Measurements from ENCODE around the gene RELN.

Gene RELN

DNA sequence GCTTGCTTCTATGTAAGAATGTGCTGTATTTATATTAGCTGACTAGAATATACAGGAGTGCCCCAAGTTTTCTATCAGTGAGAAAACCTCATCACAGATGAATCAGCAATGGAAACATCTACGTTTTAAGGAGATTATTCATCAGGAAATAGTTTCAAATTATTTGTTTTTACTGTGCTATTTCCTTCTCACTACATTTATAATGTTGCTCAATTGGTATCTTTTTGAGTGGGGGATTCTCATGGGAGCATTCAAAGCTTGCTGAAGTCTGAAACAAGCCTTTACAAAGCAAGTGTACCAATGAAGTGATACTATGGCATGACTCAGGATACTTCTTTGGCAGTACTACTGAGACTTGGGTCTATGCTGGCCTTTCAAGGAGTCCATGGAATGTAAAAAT, 352.4 kb downstream of the RELN start:
- peak; percentile 92 for DNase-seq (ENCODE audit: low read depth)

DNA sequence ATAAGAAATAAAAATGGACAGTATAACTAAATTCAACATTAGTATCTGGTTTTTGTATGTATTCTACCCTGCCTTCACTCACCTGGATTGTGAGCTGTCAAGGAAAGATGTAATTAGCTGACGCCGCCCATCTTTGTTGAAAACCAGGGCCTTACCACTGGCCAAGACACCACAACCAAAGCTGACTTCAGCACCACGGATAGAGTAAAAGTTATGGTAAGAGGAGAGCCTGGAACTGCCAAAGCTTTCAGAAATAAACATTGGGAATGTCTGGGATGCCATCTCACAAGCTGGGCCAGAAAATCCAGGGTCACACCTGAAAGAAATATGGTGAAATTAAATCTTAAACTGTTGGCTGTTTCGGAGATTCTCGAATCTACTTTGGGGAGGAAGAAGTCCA, 353.3 kb downstream of the RELN start:
- DNase-seq (ENCODE audit: low read depth) = peak; percentile 9

DNA sequence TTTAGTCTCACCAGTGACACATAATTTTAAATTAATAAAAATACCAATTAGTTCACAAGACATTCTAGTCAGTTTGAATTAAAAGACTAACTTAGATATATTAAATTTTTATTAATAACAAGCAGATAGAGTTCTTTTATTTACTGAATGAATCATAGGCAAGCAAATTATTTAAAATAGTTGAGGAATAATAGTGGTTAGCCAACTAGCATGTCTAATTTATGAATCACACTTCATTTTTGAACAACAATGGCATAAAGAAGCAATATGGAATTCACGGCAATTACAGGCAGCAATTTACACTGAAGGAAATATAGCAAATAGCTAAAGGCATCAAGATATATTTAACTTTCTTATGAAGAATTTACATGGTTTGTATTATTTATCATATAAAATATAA, 356.5 kb downstream of the RELN start:
- DNase-seq (ENCODE audit: low read depth) = no peak

DNA sequence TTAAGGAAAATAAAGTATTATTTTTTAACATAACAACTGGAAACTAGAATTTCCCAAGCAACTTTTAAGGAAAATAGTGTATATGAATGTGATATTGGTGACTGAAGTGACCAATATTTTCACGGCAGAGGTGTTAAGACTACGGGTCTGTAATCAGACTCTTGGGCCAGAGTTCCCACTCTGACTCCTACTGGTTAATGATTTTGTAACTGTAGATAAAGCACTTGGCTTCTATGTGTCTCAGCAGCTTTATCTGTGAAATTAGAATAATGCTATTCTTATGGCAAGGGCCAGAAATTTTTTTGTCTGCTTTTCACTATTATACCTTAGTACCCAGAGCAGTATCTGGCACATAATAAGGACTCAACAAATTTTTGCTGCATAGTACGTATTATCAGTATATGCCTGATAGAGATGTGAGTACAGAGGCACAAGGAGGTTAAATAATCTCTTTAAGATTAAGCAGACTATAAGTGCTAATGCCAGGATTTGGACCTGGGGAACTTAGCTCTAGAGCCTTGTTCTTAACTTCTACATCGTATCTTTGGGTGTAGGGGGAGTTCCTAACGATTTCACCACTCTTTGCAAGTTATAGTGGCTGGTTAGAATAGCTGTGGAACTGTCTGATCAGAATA, 357.3 kb downstream of the RELN start:
- no peak for DNase-seq (ENCODE audit: low read depth)

DNA sequence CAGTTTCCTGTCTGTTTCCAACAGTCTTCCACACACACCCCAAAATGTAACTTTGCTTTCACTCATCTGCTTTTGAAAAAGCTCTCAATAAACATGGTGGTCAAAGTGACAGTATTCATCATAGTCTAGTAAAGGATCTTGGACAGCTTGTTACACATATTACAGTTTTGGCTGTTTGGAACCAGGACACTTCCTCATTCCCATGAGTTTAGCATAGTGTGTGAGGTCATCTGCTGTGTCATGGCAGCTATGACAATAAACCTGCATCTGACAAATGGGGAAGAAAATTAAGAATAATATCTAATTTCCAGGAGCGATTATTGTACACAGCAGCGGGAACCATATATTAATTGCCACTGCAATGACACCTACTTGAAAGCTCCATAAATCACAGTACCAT, 359.1 kb downstream of the RELN start:
- DNase-seq (ENCODE audit: low read depth) = no peak

DNA sequence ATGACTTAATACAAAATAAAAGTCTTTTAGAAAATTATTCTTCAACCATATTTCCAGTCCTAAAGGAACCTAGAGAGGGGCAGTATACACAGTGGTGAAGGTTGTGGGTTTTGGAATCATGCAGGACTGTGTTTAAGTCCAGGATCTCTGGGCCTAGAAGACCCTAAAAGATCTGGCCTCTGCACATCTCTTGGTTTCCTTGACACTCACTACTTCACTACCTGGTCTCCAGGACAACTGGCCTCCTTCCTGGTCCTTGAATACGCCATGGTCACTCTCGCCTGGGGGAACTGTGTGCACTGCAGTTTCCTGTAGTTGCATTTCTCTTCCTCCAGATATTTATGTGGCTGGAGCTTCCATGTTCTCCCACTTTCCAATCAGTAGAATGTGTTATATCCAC, 360.7 kb downstream of the RELN start:
- DNase-seq (ENCODE audit: low read depth) = no peak

DNA sequence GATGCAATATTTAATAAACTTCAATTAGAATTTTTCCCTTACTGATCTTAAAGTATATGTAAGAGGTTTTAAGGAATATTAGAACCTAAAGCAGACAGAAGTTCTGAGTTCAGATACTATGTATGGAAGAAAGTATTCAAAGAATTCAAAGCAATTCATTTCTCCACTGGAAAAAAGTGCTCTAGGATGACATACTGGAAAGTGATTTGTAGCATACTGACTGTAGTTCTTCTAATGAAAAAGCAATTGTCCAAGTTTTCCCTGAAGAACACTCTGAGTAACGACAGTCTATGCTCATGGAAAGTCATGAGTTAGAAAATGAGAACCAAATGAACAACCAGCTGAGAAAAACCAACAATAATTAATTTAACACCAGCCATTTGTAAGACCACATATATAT, 362.7 kb downstream of the RELN start:
- DNase-seq (ENCODE audit: low read depth) = peak; percentile 13

DNA sequence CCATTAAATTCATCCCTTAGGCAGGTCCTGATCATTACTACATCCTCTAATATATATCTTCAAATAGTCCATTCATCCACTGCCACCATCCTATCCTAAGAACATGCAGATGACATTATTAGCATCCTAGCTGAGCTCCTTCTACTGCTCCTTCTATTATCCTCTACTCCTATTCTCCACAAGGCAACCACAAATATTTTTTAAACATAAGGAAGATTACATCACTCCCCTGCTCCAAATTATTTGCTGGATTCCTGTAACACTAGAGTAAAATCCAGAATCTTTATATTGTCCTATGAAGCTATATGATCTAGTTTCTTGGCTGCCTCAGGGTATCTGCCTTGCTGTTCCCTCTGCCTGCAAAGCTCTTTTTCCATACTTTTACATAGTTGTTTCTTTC, 367.2 kb downstream of the RELN start:
- no peak for DNase-seq (ENCODE audit: low read depth)

DNA sequence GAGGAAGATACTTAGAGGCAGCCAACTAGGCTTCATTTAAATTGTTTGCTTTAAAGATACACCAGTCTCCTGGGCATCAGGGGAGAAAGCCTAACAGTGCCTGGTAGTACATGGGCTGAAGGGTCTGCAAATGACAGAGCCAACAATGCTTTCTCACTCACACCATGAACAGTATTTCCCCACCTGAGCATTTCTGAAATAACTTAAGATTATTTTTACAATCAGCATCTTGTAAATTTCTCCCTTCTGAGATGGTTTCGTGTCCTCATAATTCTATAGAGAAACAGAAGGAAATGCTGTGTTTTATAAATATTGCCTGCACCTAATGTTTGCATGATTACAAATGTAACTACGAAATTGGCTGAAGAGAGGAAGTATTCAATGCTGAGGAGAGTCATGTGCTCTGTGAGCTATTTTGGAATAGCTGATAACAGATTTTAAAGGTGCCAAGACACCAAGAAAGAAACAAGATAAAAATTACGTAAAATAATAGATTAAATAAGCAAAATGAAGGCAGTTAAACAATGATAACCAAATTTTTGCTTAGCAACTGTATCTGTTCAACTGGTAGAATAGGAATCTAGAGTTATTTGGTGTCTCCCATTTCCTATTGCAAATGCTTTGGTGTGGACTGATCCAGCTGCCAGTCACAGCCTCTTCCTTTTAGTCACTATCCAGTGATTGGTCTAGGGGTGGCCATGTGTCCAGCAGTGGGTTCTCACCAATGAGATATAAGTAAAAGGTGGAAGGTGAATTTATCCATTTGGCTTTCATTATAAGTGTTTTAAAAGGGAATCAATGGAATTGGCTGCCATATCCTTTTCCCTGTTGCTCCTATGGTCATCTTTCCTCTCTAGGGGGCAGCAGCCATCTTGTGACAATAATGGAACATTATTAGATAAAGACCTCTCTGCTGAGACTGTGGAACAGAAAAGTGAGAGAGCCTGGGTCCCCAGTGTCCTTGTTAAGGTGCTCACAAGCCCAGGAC, 375.5 kb downstream of the RELN start:
- no peak for DNase-seq (ENCODE audit: low read depth)

DNA sequence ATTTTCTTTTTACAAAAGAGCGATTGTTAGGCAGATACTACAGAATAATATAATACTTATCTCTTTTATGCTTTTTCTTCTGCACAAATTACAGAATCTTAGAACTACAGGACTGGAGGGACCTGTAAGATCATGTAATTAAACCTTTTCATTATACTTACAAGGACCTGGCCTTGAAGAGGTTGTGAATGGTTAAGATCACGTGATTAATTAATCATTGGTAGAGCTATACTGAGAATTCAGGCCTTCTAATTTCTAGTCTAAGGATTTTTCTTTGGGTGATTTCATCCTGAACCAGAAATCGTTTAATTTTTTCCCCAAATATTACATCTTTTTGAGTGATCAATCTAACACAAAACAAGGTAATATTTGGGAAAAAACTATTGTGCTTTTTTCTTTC, 379.7 kb downstream of the RELN start:
- no peak for DNase-seq (ENCODE audit: low read depth)

DNA sequence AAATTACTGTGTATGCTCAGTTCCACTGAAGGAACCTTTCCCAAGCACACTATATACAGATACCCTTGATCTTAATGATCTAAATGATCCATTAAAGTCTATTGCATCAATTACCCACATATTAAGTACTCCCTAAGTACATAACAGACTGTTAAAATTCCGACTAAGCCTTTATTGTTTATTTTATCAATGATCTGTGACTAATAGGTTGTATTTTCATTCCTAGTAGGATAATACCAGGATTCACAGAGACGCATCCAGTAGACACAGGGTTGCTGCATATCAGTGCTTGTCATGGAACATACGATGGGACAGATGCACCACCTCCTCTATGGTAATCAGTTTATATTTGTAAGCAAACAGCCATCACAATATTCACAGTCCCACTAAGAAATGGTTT, 383.8 kb downstream of the RELN start:
- no peak for DNase-seq (ENCODE audit: low read depth)

DNA sequence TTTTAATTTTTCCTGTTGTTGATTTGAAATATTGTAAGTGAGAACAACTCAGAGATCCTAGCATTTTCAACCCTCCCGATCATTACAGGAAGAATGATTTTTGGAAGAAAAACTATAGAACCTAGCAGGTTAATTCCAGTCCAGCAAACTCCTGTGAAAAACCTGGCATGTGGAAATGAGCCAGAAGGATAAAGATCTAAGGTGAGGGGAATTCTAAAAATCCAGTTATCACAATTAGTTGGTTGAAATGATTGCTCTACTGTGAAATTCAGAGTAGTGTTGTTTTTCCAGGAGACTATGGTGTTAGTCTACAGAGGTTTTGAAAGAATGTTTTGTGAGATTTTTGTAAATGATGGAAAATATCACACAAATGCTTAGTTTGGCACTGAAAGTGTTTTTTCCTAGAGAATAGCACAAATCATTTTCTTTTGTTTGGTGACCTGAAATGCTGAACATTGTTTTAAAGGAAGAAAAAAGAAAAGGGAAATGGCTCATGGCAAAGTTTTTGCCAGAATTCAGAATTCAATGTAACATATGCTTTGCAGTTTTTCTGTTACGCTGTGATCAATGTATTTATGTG, 391.0 kb downstream of the RELN start:
- no peak for DNase-seq (ENCODE audit: low read depth)

DNA sequence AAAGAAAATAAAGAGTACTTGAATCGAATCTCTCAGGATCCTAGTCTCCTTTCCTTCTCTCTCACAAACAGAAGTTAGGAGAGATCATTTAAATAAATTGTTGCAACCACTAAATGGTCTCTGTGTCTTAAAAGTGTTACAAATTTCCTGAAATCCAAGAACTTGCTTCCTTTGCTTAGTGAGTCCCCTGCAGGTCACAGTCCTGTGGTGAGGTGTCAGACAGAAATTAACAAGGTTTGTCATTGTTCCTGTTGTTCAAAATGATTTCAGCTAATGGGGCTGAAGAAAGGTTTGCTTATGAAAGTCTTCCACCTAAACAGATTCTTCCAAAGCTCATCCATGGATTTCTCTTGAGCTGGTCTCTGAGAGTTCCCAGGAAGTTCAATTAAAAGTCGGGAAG, 391.9 kb downstream of the RELN start:
- DNase-seq (ENCODE audit: low read depth) = no peak

DNA sequence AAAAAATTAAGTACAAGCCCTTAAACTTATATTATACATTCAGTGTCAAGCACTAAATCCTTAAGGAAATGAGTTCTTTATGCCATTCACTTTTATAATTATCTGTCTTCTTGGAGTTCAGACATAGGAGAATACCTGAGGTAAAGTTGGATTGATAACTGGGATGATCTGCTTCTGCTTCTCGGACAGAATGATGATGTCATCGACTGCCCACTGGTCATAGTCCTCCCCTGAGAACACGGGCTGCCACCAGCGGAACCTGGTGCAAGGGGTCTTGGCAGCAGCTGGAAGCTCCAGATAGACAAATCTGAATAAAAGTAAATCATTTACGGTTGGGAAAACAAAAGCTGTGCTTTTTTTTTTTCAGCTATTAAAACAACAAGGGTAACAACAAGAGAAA, 395.3 kb downstream of the RELN start:
- DNase-seq (ENCODE audit: low read depth) = no peak

DNA sequence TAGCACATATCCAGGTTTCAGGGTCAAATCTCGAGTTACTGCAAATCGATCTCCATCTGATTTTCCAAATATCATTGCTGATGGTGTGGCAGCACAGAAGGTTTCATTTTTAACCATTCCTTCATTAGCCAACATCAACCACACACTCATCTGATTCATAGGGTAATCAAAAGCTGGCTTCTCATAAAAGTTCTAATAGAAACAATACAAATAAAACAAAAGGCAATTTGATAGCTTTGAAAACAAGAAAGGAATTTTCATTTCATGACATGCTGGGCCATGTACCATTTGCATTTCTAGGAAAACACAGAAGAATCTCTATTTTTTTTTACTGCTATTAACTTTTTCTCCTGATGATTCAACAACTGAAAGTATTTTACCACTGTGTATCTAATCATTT, 395.8 kb downstream of the RELN start:
- DNase-seq (ENCODE audit: low read depth) = peak; percentile 13

DNA sequence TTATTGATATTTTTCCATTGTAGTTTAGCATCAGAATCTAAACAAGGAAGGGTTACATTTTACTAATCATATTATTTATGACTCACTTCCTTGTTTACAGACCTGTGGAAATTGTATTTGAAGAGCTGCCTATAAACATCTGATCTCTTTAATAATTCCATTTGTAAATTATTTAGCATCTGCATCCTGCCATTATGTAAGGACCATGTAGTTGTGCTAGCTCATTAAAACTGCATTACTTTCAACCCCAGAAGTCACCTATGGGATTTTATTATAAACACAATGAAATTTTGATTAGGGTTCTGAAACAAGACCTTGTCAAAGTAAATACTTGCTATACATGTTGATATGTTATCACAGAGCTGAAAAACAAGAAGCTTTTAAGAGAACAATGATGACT, 396.6 kb downstream of the RELN start:
- DNase-seq (ENCODE audit: low read depth) = no peak

DNA sequence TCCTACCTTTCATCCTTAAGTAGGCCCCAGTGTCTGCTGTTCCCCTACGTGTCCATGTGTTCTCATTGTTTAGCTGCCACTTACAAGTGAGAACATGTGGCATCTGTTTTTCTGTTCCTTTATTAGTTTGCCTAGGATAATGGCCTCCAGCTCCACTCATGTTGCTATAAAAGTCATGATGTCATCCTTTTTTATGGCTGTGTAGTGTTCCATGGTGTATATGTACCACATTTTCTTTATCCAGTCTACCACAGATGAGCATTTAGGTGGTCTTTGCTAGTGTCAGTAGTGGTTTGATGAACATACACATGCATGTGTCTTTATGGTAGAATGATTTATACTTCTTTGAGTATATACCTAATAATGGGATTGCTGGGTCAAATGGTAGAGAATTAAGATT, 397.3 kb downstream of the RELN start:
- DNase-seq (ENCODE audit: low read depth) = no peak

DNA sequence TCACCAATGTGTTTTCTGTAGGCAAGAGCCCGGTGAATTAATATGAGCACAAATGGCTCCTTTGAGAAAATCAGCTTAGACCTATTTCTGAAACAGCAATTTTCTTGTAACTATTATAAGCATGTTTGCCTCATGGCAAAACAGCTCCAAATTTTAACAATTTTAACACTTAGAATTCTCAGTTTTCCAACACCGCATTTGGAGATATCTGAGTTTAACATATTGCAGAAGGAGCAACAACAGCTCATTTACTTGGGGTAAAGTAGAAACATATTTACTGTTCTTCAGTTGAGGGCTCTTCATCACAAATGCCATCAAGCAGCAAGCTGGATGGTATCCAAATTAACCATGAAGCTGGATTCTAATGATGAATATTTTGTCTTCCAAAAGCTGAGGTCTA, 409.4 kb downstream of the RELN start:
- no peak for DNase-seq (ENCODE audit: low read depth)

DNA sequence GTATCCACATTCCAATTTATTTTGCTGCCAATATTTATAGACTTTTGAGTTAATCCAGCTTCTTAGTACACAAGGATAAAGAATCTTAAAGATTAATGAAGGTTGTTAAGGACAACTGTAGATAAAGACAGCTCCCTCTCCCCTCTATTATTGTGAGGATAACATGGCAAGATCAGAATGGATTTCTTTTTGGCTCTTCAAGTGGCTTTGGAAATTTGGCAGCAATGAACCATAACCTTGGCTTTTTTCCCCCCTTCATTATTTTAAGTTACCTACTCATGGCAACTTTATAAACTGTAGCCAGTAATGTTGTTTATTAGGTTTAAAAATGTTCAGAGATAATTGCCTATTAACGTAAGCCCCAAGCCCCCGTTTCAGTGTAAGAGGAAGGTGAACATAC, 412.4 kb downstream of the RELN start:
- no peak for DNase-seq (ENCODE audit: low read depth)

DNA sequence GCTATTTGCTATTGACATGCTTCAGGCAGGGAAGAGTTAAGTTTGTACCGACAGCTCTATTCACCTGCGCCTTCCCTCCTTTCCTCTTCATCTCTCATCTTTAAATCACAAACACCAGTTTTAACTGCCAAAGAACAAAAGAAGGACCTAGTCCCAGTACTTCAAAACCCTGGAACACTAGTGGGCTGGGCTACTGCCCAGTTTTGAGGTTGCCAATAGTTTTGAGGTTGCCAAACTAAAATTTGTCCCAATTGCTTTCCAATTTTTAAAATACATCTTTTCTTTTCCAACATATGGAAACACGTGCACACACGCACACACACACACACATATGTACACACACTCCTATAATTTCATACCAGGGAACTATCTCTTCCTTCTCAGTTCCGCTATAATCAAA, 412.8 kb downstream of the RELN start:
- DNase-seq (ENCODE audit: low read depth) = no peak

DNA sequence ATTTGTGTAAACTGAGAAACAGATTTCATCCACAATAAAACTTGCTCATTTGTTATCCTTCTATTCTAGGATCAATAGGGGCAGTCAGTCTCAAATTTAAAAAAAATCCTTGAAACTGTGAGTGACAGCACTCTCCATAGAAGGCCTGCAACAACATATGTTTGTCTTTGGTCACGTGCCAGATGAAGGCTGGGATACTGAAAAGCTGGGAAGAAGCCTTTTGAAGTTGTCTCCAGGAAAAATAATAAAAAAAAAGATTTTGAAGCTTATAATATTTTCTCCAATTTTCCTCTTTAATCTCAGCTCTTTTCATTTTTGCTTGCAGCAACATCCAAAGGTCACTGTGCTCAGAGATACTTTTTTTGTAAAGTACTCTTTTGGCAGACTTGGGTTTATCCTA, 414.9 kb downstream of the RELN start:
- no peak for DNase-seq (ENCODE audit: low read depth)

DNA sequence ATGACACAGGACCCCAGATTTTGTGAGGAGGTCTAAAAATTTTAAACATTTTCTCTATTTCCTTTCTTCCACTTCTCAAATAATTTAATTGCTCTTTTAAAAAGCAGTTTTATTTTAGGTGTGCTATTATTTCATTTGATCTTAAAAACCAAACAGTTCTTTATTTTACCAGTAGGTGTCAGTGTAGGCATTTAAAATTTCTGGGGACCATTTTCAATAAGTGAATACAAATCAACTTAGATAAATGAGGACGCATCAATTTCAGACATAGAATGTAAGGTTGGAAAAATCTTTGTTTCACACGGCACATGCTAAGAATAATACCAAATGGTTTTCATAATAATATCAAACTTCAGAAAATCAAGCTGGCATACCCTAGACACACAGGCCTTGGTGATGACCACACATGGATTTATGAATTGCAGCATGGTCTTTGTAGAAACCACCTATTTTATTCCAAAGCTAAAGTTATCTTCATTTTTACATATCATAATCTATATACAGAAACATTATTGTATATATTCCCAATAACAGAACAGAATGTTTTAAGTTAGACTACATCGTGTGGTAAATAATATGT, 415.9 kb downstream of the RELN start:
- DNase-seq (ENCODE audit: low read depth) = peak; percentile 18

DNA sequence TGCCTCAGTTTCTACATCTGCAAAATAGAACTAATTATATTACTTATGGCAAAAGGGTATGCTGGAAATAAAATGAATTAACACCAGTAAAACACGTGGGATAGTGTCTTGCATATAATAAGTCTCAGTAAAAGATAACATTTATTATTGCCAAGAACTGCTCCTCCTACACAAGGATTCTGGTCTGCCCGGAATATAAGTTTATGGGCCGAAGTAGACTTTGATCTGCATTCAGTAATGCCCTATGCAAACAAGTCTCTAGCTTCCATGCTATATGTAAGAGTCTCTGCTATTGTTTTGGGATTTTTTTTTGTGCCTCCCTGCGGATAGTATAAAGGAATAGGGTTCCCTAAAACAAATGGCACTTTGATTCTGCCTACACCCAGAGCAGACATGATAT, 417.9 kb downstream of the RELN start:
- DNase-seq (ENCODE audit: low read depth) = no peak

Measured in stromal cell of bone marrow (primary cell).